Measurements from ENCODE around the gene GHR. TPM values are rescaled to one million over a fixed set of nuclear protein-coding genes. Genes with fewer than 3 reads are reported as not detected.
"Not testable (repeated sequence)": the region's sequence is repeated elsewhere in the genome, so short reads cannot be mapped to it uniquely, and the experiment has no call there.

Gene GHR
- total RNA-seq, 1 donor from 2014 or later: 0.17 TPM

DNA sequence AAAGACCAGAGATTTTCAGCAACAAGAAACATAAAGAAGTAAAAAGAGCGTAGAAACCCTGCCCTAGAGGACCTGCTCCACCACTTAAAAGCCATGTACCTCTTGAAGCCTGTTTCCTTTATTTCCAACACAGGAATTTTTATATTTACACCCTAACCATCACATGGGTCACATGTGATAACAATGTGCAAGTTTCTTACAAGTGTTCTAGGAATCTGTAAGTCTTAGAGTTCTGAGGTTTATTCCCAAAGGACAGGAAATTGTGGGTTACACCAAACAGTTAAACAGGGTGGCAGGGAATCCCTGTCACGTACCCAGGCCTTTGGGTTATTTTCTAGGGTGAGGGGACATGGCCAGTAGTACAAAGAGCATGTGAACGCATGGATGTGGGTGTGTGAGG, 224.8 kb downstream of the GHR start:
- TF ChIP-seq, protein P1, sequence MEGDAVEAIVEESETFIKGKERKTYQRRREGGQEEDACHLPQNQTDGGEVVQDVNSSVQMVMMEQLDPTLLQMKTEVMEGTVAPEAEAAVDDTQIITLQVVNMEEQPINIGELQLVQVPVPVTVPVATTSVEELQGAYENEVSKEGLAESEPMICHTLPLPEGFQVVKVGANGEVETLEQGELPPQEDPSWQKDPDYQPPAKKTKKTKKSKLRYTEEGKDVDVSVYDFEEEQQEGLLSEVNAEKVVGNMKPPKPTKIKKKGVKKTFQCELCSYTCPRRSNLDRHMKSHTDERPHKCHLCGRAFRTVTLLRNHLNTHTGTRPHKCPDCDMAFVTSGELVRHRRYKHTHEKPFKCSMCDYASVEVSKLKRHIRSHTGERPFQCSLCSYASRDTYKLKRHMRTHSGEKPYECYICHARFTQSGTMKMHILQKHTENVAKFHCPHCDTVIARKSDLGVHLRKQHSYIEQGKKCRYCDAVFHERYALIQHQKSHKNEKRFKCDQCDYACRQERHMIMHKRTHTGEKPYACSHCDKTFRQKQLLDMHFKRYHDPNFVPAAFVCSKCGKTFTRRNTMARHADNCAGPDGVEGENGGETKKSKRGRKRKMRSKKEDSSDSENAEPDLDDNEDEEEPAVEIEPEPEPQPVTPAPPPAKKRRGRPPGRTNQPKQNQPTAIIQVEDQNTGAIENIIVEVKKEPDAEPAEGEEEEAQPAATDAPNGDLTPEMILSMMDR (conservative IDR thresholded peaks at IDR 0.05; ENCODE audit: low read depth, low read length): no peak
- H3K4me3 ChIP-seq (ENCODE audit: low read depth, low read length): no peak overlapping the region
- no peak for DNase-seq (ENCODE audit: low read depth)

DNA sequence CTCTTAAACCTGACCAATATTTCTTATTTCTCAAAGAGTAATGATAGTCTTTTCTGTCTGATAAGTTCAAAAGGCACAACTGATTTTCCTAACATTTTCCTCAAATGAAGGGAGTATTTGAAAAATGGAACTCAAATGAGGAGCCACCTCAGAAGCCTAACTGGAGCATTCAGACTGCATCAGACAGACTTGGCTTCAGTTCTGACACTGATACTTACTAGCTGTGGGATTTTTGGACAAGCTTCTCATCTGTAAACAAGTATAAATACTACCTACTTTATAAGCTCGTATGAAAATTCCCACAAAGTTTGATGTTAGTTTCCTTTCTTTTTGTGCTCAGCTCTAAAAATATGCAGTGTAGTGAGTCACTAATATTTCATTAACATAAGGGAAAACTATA, 225.7 kb downstream of the GHR start:
- no peak overlapping the region for H3K4me3 ChIP-seq (ENCODE audit: low read depth, low read length)
- no peak for DNase-seq (ENCODE audit: low read depth)

DNA sequence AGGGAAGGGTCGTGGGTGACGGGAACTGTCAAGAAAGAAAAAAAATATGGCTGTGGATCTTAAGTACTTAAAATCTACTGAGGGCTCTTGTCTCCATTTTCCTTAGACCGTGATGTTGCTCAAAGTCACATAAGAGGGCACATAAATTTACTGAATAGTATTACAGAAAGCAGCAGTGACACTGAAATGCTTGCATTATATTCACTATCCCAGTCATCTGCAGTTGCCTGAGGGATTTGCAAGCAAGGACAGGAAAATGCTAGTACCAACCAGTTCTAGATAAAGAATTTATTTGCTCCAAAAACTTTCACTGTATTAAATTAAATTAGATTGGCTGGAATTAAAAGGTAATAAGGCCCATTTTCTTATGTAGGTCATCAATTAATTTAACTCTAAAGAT, 226.8 kb downstream of the GHR start:
- TF ChIP-seq, protein P1 (conservative IDR thresholded peaks at IDR 0.05; ENCODE audit: low read depth, low read length): no peak
- DNase-seq (ENCODE audit: low read depth): no peak
- no peak overlapping the region for H3K4me3 ChIP-seq (ENCODE audit: low read depth, low read length)

More for the DNA sequence above, 225.7 kb downstream of the GHR start:
- TF ChIP-seq, protein P1 (conservative IDR thresholded peaks at IDR 0.05; ENCODE audit: low read depth, low read length): no peak

DNA sequence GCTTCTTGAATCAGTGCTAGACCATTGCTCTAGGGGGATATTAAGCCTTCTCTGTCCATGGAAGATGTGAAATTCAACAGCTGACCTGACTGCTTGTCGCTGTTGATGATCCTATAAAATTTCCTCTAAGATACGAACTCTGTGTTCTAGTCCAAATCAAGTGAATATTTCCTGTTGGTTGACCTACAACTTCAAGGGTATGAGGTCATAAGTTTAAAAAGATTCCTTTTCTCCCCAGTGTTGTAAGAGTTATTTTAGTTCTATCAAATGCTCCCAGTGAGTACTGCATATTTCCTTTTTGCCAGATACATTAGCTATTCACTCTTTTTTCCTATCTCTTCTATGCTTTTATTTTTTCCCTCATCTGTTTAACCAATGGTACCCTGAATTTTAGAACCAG, 230.5 kb downstream of the GHR start:
- TF ChIP-seq, protein P1 (conservative IDR thresholded peaks at IDR 0.05; ENCODE audit: low read depth, low read length): no peak
- DNase-seq (ENCODE audit: low read depth): no peak
- no peak overlapping the region for H3K4me3 ChIP-seq (ENCODE audit: low read depth, low read length)

DNA sequence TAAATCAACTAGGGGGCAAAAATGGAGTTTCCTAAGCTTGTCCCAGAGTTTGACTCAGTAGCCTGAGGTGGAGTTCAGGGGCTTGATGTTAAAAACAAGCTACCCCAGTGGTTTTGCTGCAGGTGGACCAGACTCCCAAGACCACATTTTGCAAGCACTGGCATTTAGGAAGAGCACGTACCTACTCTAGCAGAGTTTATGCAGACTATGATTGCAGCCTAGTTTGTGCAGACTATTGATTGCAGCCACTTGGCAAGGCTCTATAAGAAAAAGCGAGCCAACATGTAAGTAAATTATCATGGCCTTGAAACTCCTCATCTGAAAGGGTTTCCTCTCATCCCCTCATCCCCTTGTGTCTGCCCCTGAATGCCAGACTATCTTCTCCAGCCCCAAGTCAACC, 231.4 kb downstream of the GHR start:
- H3K4me3 ChIP-seq (ENCODE audit: low read depth, low read length): no peak overlapping the region
- TF ChIP-seq, protein P1 (conservative IDR thresholded peaks at IDR 0.05; ENCODE audit: low read depth, low read length): no peak
- no peak for DNase-seq (ENCODE audit: low read depth)

DNA sequence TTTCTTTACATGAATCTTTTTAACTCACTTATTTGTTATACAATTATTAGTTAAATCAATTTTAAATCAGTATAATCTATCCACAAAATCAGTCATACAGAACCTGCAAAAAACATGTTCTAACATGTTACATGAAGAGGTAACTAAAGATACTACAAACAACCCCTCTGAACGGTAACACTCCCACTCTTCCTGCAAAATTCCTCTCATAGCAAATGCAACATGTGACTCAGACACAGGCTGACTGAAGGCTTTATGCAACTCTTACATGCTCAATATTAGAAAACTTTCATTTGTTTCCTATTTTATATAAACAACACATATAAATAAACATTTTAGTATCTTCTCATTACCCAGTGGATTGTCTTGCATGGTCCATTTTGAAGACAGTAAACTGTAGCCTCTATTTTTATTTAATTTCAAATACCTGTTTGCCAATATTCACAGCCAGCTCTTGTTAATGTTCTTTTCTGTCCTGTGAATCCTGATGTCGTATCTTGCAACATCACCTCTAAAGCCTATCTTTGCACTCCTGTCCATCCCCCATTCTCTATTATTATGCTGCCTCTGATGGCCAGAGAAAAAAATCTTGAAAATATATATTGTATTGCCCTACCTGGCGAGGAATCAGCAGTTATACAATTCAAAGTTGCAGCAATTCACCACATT, 232.9 kb downstream of the GHR start:
- peak overlapping the region; percentile 16 for H3K4me3 ChIP-seq (ENCODE audit: low read depth, low read length)
- TF ChIP-seq, protein P1 (conservative IDR thresholded peaks at IDR 0.05; ENCODE audit: low read depth, low read length): no peak
- peak; percentile 22 for DNase-seq (ENCODE audit: low read depth)

DNA sequence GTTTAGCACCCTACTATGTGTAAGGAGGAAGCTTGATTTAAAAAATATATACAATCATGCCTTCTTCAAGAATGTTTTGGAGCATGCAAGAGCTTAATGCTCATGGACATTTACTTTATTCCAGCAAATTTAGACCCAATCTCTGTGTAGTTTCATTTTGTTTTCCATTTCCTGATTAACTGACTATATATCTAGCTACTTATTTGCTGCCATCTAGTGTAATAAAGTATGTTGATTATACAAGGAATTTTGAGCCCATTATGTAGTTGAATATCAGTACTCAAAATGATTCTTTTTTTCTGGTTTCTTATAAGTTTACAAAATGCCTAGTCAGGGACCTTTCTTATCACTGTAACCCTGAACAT, 233.4 kb downstream of the GHR start:
- H3K4me3 ChIP-seq (ENCODE audit: low read depth, low read length): peak overlapping the region; percentile 16
- DNase-seq (ENCODE audit: low read depth): no peak
- TF ChIP-seq, protein P1 (conservative IDR thresholded peaks at IDR 0.05; ENCODE audit: low read depth, low read length): no peak

DNA sequence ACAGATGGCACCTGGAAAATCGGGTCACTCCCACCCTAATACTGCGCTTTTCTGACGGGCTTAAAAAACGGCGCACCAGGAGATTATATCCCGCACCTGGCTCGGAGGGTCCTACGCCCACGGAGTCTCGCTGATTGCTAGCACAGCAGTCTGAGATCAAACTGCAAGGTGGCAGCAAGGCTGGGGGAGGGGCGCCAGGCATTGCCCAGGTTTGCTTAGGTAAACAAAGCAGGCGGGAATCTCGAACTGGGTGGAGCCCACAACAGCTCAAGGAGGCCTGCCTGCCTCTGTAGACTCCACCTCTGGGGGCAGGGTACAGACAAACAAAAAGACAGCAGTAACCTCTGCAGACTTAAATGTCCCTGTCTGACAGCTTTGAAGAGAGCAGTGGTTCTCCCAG, 236.6 kb downstream of the GHR start:
- not testable (repeated sequence) for H3K4me3 ChIP-seq (ENCODE audit: low read depth, low read length); DNase-seq (ENCODE audit: low read depth)
